GM12801 (cell line): Measurements from ENCODE around the gene NBAS.

ENCODE experiments used
- TF ChIP-seq, protein P1 (sequence below): IDR thresholded peaks from one replicate; pipeline ENCODE4 v1.5.1; 2011; ENCODE audit warnings: control low read depth; ENCODE audit not compliant: insufficient read length; ENCODE audit errors: extremely low read depth

Gene NBAS

DNA sequence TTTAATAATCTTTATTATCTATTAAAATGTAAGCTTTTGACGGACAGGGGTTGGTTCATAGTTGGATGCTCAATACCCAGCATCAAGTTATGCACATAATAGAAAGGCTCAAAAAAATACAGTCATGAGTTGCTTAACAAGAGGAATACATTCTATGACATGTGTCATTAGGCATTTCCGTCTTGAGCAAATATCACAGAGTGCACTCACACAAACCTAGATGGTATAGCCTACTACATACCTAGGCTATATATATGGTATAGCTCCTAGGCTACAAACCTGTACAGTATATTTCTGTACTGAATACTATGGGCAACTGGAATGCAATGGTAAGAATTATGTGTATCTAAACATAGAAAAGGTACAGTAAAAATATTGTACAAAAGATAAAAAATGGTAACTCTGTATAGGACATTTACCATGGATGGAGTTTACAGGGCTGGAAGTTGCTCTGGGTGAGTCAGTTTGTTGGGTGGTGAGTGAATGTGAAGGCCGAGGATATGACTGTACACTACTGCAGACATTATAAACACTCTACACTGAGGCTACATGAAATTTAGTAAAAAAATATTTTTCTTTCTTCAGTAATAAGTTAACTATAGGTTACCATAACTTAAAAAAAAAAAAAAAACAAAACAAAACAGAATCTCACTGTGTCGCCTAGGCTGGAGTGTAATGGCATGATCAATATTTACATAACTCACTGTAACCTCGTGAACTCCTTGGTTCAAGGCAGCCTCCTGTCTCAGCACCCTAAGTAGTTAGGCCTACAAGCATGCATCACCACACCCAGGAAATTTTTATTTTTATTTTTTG lies 201.2 kb downstream of the NBAS start:
- TF ChIP-seq, protein P1, sequence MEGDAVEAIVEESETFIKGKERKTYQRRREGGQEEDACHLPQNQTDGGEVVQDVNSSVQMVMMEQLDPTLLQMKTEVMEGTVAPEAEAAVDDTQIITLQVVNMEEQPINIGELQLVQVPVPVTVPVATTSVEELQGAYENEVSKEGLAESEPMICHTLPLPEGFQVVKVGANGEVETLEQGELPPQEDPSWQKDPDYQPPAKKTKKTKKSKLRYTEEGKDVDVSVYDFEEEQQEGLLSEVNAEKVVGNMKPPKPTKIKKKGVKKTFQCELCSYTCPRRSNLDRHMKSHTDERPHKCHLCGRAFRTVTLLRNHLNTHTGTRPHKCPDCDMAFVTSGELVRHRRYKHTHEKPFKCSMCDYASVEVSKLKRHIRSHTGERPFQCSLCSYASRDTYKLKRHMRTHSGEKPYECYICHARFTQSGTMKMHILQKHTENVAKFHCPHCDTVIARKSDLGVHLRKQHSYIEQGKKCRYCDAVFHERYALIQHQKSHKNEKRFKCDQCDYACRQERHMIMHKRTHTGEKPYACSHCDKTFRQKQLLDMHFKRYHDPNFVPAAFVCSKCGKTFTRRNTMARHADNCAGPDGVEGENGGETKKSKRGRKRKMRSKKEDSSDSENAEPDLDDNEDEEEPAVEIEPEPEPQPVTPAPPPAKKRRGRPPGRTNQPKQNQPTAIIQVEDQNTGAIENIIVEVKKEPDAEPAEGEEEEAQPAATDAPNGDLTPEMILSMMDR: no peak

DNA sequence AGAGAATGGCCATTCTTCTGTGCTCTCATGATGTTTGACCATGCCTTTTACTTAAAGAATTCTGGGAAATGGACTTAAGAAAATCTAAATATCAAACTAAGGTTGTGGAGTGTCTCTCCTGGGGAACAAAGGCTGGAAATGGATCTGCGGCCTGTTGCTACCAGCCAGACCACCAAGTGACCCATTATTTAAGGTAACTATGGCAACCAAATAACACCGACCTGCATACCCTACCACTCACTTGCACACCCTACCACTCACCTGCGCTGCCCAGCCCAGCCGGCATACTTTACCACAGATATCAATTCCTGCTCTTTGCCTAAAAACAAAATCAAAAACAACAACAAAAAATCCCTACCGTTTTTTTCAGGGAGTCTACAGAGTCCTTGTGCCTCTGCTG lies 203.2 kb downstream of the NBAS start:
- TF ChIP-seq, protein P1: no peak

DNA sequence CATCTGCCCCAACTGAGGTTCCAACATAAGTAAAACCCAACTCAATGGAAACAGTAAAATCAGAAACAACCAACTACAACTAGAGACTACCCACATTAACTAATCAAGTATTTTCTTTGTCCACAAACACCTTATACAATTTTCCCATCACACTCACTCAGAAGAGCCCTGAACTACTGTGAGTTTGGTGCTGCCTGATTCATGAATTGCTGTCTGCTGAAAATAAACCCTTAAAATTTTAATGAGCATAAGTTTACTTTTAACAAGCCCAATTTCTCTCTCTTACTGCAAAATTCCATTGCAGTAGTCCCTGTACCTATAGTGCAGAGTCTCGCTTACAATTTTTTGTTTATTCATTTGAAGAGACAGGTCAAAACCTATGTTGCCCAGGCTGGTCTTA lies 203.9 kb downstream of the NBAS start:
- TF ChIP-seq, protein P1: no peak

DNA sequence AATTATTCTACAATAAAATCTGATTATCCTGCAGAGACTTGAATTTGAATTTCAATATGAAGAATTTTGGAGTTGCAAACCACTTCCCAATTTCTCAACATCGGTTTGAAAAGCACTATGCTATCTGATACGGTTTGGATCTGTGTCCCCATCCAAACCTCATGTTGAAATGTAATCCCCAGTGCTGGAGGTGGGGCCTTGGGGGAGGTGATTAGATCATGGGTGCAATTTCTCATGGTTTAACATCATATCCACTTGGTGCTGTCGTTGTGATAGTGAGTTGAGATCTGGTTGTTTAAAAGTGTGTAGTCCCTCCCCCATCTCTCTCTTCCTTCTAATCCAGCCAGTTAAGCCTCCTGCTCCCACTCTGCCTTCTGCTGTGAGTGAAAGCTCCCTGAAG lies 205.7 kb downstream of the NBAS start:
- TF ChIP-seq, protein P1: no peak

DNA sequence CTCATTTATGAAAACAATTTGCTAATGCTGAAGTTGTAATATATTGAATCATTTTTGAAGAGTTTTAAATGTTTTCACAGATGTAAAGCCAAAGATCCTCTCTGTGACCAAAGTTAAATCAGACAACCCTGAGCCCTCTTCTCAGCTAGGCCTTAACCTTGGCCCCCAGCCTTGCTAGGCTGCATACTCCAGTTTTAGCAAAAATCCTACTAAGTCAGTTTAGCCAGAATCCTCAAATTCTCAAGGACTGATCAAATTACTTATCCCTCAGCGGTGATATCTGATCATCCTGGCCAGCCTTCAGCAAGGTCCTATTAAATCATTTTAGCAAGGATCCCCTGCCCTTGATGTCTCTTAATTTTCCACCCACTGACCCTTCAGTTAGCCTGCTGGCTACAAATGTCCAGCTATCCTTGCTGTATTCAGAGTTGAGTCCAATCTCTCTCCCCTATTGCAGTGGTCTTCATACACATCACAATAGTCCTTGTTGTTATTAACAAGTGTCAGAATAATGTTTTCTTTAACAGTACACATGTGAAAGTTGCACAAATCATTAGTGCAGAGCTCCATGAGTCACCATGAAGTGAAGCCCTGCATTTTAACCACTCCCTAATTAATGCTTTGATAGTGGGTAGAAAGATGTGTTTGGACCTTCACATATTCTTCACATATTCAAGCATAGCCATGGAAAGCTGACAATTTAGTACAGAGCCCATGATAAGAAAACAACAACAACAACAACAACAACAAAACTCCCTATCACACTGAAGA lies 206.4 kb downstream of the NBAS start:
- TF ChIP-seq, protein P1: no peak

DNA sequence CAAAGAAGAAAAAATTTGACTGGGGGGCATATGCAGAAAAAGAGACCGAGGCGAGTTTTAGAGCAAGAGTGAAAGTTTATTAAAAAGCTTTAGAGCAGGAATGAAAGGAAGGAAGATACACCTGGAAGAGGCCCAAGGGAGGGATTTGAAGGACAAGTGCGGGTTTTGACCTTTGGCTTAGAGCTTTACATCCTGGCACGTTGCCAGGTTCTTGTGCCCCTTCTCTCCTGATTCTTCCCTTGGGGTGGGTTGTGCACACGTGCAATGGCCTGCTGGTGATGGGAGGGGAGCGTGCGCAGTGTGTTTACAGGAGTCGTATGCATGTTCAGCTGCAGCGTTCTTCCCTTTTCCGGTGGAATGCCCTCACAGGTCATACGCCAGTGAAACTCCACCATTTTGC lies 208.8 kb downstream of the NBAS start:
- TF ChIP-seq, protein P1: no peak

DNA sequence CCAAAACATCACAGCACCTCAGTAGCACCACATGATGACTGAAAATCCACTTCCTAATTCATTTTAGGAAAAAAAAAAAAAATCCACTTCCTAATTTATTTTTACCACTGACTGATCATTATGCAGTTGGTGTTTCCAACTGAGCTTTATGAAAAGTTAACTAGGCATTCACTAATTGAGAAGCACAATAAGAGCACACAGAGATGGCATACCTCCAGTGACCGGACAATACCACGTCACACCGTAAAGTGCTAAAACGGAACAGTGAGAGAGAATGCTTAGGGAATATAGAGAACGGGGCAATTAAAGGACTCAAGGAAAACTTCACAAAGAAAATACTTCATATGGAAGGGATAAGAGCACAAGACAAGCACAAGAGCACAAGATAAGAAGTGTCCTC lies 212.5 kb downstream of the NBAS start:
- TF ChIP-seq, protein P1: no peak
